BE2C (cell line): ENCODE data around the gene FBLN2.

Experiments
- DNase-seq: peaks from one replicate; pipeline ENCODE4 v3.0.0-alpha.2; 2020
- H3K27me3 ChIP-seq: fragments of 250-450 bp; sonication (Bioruptor Pico); 2 replicates; pipeline ENCODE4 v1.5.1; 2020; ENCODE audit warnings: mild to moderate bottlenecking
- H3K36me3 ChIP-seq: fragments of 250-450 bp; sonication (Bioruptor Pico); 2 replicates; pipeline ENCODE4 v1.5.1; 2020; ENCODE audit warnings: mild to moderate bottlenecking
- H3K4me1 ChIP-seq: fragments of 250-450 bp; sonication (Bioruptor Pico); 2 replicates; pipeline ENCODE4 v1.5.1; 2020
- H3K4me3 ChIP-seq: 2 replicates; pipeline ENCODE4 v1.5.1; 2011; ENCODE audit warnings: low read depth, low read length
- H3K9me3 ChIP-seq: fragments of 250-450 bp; sonication (Bioruptor Pico); 2 replicates; pipeline ENCODE4 v1.5.1; 2020
- CTCF ChIP-seq: IDR thresholded peaks from 2 replicates; pipeline ENCODE4 v1.5.1; 2012; ENCODE audit warnings: mild to moderate bottlenecking, low read depth, low read length

The FBLN2 gene

GRCh38 chr3:13637953-13638352 lies 89.0 kb downstream of the FBLN2 start:
- H3K4me3 ChIP-seq, result no peak overlapping the region
- no peak for TF ChIP-seq CTCF
- H3K27me3 ChIP-seq, result no peaks in the 10 kb centered on the region

GRCh38 chr3:13638927-13639326 lies 90.0 kb downstream of the FBLN2 start:
- no peaks in the 10 kb centered on the region for H3K27me3 ChIP-seq
- H3K9me3 ChIP-seq, result no peaks in the 10 kb centered on the region
- H3K4me3 ChIP-seq, result no peak overlapping the region
- DNase-seq, result no peak
- no peaks in the 10 kb centered on the region for H3K36me3 ChIP-seq
- H3K4me1 ChIP-seq, result no peaks in the 10 kb centered on the region
- no peak for TF ChIP-seq CTCF

More at GRCh38 chr3:13637953-13638352, 89.0 kb downstream of the FBLN2 start:
- Histone ChIP-seq H3K9me3 (no peaks in the 10 kb centered on the region), H3K36me3 (no peaks in the 10 kb centered on the region), H3K4me1 (no peaks in the 10 kb centered on the region)
- no peak for DNase-seq

- DNase-seq, result no peak
- H3K27me3 ChIP-seq, result no peaks in the 10 kb centered on the region
- no peaks in the 10 kb centered on the region for H3K36me3 ChIP-seq
- H3K4me3 ChIP-seq, result no peak overlapping the region
- no peaks in the 10 kb centered on the region for H3K9me3 ChIP-seq
- H3K4me1 ChIP-seq, result no peaks in the 10 kb centered on the region
- no peak for TF ChIP-seq CTCF
These were observed 93.7 kb downstream of the FBLN2 start for GRCh38 chr3:13642597-13642996.

GRCh38 chr3:13644341-13645117 lies 95.6 kb downstream of the FBLN2 start:
- TF ChIP-seq CTCF, result no peak
- H3K27me3 ChIP-seq, result no peaks in the 10 kb centered on the region
- no peaks in the 10 kb centered on the region for H3K9me3 ChIP-seq
- DNase-seq, result no peak
- H3K4me3 ChIP-seq, result no peak overlapping the region
- no peaks in the 10 kb centered on the region for H3K4me1 ChIP-seq
- H3K36me3 ChIP-seq, result no peaks in the 10 kb centered on the region

GRCh38 chr3:13645801-13646637 lies 97.1 kb downstream of the FBLN2 start:
- no peak for TF ChIP-seq CTCF
- Histone ChIP-seq H3K9me3 (no peaks in the 10 kb centered on the region), H3K36me3 (no peaks in the 10 kb centered on the region), H3K4me1 (no peaks in the 10 kb centered on the region), H3K27me3 (no peaks in the 10 kb centered on the region), H3K4me3 (no peak overlapping the region)
- DNase-seq, result no peak
